GM12864 (cell line): Measurements from ENCODE around the gene PIP5K1B.

ENCODE experiments used
- DNase-seq: peaks from one replicate; pipeline ENCODE4 v3.0.0-alpha.2; 2011; ENCODE audit warnings: low read depth
- H3K4me3 ChIP-seq: 2 replicates; pipeline ENCODE4 v1.5.1; 2011; ENCODE audit warnings: mild to moderate bottlenecking, low read depth, low read length, control low read depth
- TF ChIP-seq, protein P1 (sequence below): IDR thresholded peaks from 2 replicates; pipeline ENCODE4 v1.5.1; 2011; ENCODE audit warnings: low read depth, mild to moderate bottlenecking, moderate library complexity, low read length, control low read depth, inconsistent platforms; ENCODE audit errors: missing control alignments

Gene PIP5K1B

DNA sequence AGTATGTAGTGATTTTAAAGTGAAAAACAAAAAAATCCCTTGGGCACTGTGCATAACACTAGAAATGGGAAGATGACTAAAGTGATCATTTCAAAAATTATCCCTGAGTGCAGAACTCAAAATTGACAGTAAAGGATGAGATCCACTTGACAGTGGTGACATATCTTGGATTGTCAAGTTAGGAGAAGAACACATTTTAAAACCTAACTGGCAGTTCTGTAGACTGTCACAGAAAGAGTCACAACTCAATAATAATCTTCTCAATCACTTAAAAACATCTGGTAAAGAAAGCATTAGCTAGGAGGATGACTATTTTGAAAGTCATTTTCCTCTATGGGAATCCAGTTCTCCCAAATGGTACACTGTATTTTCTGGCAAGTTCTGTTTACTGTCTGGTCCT, 127.1 kb downstream of the PIP5K1B start:
- TF ChIP-seq, protein P1, sequence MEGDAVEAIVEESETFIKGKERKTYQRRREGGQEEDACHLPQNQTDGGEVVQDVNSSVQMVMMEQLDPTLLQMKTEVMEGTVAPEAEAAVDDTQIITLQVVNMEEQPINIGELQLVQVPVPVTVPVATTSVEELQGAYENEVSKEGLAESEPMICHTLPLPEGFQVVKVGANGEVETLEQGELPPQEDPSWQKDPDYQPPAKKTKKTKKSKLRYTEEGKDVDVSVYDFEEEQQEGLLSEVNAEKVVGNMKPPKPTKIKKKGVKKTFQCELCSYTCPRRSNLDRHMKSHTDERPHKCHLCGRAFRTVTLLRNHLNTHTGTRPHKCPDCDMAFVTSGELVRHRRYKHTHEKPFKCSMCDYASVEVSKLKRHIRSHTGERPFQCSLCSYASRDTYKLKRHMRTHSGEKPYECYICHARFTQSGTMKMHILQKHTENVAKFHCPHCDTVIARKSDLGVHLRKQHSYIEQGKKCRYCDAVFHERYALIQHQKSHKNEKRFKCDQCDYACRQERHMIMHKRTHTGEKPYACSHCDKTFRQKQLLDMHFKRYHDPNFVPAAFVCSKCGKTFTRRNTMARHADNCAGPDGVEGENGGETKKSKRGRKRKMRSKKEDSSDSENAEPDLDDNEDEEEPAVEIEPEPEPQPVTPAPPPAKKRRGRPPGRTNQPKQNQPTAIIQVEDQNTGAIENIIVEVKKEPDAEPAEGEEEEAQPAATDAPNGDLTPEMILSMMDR, result no peak

GRCh38 chr9:68832861-68833518, 128.0 kb downstream of the PIP5K1B start:
- no peak for DNase-seq

More for the DNA sequence above, 127.1 kb downstream of the PIP5K1B start:
- DNase-seq, result no peak
- no peak overlapping the region for H3K4me3 ChIP-seq

DNA sequence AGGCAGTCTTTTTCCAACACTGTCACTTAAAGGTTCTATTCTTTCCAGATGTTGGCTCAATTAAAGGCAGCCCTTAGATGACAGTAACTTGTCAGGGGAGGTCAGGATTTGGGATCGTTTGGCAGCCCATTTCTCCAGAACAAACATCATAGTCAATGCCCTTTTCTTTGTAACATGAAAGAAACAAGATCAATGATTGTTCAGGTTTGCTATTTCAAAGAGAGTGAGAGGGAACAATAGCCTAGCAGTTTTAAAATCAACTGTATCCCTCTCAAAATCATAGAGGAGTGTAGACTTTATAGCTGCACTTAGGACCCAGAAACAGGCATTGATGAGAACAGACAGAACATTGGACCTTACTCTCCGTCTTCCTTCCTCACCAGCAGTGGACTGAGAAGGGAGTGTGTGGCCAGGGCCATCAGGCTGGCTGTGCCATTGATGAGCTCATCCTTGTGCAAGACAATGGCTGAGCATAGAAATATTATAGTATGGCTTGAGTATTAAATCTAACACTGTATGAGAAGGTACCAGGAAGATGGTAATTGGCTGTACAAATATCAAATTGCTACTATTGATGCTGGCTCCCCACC, 130.0 kb downstream of the PIP5K1B start:
- DNase-seq, result no peak
- TF ChIP-seq, protein P1, result no peak
- H3K4me3 ChIP-seq, result no peak overlapping the region

More at GRCh38 chr9:68832861-68833518, 128.0 kb downstream of the PIP5K1B start:
- H3K4me3 ChIP-seq, result no peak overlapping the region
- TF ChIP-seq, protein P1, result no peak

DNA sequence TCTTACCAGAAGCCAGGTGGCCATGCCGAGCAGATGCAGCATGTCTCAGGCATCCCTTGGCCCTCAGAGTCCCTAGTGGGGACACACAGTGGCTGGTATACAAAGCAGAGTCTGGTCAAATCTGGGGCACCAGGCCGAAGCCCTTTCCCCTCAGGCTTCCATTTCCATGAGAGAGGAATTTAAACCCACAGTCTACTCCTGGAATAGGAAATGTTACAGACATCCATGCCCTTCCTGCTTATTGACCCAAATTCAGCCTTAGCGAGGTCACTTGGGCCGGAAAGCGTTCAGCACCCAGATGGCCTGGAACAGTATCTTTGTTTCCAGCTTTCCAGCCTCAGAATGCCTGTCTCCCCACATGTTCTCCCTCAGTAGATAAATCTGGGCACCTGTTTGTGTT, 131.7 kb downstream of the PIP5K1B start:
- TF ChIP-seq, protein P1, result no peak
- DNase-seq, result no peak
- no peak overlapping the region for H3K4me3 ChIP-seq

- DNase-seq, result no peak
- H3K4me3 ChIP-seq, result no peak overlapping the region
- TF ChIP-seq, protein P1, result no peak
Observed at GRCh38 chr9:68838245-68838644, 133.2 kb downstream of the PIP5K1B start.

DNA sequence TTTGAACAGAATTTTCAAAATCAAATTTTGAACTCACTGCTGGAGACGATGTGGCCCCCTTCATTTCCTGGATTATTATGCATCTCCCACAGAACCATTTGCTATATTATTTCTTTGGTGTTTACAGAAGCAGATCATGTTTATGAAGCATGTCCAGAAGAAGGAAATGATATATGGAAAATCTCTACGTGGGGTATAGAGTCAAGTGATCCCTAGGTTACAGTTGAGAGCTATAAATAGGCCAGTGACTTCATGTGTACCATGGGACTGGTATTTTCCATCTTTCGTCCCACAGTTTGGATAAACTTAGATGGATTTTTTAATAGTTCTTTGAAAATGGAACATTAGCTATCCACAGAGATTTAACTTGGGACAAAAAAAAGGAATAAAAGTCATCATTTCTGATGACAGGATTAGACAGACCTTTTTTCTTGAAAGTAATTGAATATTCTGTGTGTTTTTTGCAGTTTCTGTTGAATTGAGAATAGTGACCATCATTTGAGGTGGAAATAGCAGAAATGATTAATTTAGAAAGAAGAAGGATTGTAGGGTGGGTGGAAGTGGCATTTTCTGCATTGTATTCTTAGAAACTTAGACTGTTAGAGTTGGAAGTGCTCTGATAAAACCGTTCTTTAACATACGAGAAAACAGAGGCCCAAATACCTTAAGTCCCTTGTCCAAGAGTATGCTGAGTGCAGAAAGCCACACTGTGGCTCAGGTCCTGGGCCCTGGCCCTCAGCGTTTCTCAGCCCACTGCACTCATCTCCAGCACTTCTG, 136.4 kb downstream of the PIP5K1B start:
- DNase-seq, result no peak
- TF ChIP-seq, protein P1, result no peak
- no peak overlapping the region for H3K4me3 ChIP-seq
